GM19324 (cell line): ENCODE data around the gene CCR6.
"Not testable (repeated sequence)": the region's sequence is repeated elsewhere in the genome, so short reads cannot be mapped to it uniquely, and the experiment has no call there.

Experiments used
- ATAC-seq: cut with Tn5 transposase; IDR thresholded peaks from one replicate; pipeline ENCODE4 v1.9.1; 2021; ENCODE audit warnings: mild to moderate bottlenecking, moderate library complexity; ENCODE audit not compliant: unreplicated experiment, low FRiP score

The CCR6 gene

GRCh38 chr6:167122827-167123657, at the start of gene CCR6:
Gene CCR6, plus strand, starts transcription at chr6:167123096. Its CDS starts 13,039 bp downstream, at chr6:167136135.
- ATAC-seq: no peak

- no peak for ATAC-seq
Measured at GRCh38 chr6:167073679-167074274, 49.1 kb upstream of the CCR6 start.

GRCh38 chr6:167077241-167077932, 45.5 kb upstream of the CCR6 start:
- ATAC-seq: no peak

GRCh38 chr6:167078745-167079144, 44.2 kb upstream of the CCR6 start:
- no peak for ATAC-seq

DNA sequence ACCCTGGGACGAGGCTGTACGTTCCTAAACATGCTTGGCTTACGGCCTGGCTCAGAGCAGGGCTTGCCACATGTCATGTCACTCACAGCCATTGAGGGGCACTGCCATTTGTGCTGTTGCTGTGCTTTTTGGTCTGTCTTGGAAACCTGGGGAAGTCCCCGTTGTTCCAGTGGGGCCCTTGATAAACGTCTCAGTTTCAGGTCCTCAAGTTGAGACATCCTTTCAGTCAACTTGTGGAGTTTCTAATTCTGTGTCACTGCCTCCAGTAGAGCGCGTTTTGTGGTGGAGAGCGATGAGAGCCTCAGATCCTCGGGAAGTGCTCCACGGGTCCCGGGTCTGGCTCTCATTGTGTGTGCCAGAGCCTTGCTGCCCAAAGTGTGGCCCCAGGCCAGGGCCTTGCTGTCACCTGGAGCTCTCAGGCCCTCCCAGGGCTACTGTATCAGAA, 43.0 kb upstream of the CCR6 start:
- ATAC-seq: peak; percentile 97

- no peak for ATAC-seq
Measured at GRCh38 chr6:167087857-167088354, 35.0 kb upstream of the CCR6 start.

GRCh38 chr6:167088741-167089140, 34.2 kb upstream of the CCR6 start:
- ATAC-seq: not testable (repeated sequence)

GRCh38 chr6:167089243-167090142, 33.4 kb upstream of the CCR6 start:
- ATAC-seq: no peak

DNA sequence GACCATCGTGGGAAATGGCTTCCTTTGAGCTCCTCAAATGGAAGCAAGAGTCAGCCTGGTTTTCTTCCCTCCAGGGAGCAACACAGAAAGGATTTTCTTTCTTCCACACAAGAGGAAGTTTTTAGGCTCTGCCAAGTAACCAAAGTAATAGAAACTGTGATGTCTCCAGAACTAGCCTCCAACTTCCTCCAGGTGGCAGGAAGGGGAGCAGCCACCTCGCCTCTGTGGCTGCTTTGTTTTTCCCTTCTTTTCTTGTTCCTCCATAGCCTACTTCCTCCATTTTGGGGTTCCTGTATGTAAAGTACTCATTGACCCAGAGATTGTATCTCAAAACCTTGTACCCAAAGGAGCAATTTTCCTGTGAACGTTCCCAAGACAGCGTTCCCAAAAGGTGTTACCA, 32.7 kb upstream of the CCR6 start:
- no peak for ATAC-seq

DNA sequence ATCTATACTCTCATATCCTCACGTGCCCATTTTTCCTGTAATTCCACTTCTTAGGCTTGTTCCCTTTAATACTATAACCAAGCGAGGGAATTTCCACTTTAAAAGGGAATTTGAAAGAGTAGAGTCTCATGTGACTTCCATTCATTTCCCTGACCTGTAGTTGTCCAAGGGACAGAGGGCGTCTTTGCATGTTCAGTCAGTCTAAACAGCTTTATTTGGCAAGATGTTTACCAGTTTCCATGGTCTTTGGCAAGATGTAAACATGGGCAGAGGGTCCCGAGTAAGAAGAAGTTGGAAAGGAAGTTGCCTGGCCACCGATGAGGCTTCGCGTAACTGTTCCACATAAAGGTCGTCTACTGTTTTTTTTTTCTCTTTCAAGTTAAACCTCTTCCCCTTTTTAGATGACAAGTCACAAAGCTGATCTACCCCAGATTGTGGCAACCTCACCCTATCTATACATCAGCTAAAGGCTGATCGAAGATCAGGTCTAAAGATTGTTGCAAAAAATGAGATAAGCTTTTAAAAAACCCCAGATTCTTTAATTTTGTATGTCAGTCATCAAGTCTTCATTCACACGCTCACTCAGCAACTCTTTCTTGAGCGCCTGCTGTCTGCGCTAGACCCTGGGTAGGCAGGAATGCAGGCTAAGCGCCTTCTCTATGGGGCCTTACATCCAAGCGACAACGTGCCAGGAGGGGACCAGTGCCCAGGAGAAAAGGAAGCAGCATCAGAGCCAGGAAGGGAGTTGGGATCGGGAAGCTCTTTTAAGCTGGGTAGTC, 31.7 kb upstream of the CCR6 start:
- no peak for ATAC-seq

DNA sequence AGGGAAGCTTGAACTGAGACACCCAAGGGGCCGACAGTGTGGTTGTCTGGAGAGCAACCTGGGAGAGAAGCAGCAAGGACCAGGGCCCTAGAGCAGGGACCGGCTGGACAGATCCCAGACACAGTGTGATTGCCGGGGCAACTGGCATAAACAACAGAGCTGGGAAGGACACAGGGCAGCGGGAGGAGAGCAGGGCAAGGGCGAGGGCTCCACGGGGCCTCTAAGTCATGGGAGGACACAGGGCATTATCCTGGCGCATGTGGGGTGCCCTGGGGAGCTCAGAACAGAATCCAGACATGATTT, 31.1 kb upstream of the CCR6 start:
- ATAC-seq: no peak

DNA sequence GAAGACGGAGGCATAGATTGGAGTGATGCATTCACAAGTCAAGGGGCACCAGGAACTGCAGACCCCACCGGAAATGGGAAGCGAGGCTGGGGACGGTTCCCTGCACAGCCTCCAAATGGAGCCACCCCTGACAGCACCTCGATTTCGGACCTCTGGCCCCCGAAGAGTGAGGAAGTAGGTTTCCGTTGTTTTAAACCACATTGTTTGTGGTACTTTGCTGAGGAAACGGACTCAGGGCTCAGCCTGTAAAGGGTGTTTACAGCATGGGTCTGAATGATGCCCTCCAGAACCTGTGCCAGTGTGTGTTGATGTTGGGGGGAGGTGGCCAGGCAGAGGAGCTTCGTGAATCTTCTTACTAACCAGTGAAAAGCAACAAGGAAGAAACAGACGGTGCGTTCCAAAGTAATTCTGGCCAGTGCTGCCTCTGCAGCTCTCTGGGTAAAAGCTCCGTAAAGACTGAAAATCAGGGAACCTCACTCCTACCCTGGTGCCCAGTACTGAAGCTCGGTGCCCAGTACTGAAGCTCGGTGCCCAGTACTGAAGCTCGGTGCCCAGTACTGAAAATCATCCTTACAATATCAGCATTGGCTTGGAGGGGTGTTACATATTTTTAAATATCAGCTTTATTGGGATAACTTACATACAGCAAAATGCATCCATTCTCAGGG, 30.1 kb upstream of the CCR6 start:
- ATAC-seq: no peak

- ATAC-seq: no peak
Measured at GRCh38 chr6:167093406-167093921, 29.4 kb upstream of the CCR6 start.

- peak; percentile 43 for ATAC-seq
Measured at GRCh38 chr6:167093922-167094432, 28.9 kb upstream of the CCR6 start.

DNA sequence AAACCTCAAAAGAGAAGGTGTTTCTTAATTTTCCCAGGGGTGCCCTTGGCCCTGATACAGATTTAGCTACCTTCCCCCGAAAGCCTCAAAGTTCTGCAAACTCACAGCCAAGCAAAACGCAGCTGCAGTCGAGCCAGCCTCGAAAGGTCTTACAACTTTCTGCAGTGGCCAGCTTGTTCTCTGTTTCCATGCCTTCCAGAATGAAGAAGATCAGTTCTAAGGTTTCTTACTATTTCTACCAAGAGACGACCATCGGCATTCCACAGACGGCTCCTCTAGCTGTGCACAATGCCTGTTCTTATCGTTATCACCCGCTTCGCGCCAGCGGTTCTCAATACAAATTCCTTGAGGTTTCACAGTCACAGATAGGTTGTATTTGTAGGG, 28.5 kb upstream of the CCR6 start:
- peak; percentile 26 for ATAC-seq

GRCh38 chr6:167094820-167095637, 27.9 kb upstream of the CCR6 start:
- ATAC-seq: peak; percentile 49

GRCh38 chr6:167095888-167096287, 27.0 kb upstream of the CCR6 start:
- no peak for ATAC-seq

DNA sequence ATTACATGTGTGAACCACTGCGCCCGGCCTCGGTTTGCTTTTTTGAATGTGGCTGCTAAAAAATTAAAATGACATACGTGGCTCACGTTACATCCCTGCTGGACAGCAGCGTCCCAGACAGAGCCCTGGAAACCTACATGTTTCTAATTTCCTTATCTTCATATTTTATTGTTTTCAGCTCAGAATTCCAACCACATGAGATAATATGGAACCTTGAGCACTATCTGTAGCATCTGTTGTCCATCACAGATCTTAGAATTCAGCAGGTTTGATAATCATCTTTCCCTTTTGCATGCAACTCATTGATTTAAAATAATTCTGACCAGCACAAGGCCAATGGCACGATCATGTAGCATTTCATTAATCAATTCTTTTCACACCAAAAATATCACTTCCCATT, 25.9 kb upstream of the CCR6 start:
- no peak for ATAC-seq
